ENCODE data around the gene EIF1. TPM values are rescaled to one million over a fixed set of nuclear protein-coding genes. Genes with fewer than 3 reads are reported as not detected.

Gene EIF1
- total and polyA plus RNA-seq, 2 of the 8 experiments (the other 6 are each of a cell fraction or from before 2014, with no cell fraction given): 175 to 539 TPM

DNA sequence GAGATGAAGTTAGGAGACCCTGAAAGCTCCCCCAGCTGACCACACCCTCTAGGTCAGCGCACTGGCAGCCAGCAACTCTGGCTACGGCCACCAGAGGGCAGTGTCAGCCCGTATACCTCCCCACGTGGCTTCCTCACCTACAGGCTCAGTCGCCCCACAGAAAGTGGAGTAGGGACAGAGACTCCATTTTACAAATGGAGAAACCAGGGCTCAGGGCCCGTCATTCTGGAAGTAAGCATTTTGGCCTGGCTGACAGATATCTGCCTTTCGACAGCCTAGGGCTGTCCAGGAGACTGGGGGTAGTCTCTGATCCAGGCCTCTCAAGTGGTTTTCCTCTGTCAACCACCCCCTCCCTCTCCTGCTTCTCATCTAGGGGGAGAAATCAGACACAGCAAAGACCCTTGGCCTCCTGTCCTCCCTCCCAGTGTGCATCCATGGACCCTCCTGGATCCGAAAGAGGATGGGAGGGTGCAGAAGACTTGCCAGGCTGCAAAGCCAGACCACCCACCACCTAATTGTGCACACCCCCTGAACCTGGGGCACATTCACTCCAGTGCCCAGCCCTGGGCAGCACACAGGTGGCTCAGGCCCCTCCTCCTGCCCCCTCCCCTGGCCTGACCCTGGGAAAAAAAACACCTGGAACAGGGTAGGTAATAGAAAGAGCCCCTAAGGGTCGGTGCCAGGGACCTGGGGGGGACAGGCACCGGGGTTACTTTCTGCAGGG, 49.6 kb downstream of the EIF1 start (continued):
- TF ChIP-seq, protein P1, sequence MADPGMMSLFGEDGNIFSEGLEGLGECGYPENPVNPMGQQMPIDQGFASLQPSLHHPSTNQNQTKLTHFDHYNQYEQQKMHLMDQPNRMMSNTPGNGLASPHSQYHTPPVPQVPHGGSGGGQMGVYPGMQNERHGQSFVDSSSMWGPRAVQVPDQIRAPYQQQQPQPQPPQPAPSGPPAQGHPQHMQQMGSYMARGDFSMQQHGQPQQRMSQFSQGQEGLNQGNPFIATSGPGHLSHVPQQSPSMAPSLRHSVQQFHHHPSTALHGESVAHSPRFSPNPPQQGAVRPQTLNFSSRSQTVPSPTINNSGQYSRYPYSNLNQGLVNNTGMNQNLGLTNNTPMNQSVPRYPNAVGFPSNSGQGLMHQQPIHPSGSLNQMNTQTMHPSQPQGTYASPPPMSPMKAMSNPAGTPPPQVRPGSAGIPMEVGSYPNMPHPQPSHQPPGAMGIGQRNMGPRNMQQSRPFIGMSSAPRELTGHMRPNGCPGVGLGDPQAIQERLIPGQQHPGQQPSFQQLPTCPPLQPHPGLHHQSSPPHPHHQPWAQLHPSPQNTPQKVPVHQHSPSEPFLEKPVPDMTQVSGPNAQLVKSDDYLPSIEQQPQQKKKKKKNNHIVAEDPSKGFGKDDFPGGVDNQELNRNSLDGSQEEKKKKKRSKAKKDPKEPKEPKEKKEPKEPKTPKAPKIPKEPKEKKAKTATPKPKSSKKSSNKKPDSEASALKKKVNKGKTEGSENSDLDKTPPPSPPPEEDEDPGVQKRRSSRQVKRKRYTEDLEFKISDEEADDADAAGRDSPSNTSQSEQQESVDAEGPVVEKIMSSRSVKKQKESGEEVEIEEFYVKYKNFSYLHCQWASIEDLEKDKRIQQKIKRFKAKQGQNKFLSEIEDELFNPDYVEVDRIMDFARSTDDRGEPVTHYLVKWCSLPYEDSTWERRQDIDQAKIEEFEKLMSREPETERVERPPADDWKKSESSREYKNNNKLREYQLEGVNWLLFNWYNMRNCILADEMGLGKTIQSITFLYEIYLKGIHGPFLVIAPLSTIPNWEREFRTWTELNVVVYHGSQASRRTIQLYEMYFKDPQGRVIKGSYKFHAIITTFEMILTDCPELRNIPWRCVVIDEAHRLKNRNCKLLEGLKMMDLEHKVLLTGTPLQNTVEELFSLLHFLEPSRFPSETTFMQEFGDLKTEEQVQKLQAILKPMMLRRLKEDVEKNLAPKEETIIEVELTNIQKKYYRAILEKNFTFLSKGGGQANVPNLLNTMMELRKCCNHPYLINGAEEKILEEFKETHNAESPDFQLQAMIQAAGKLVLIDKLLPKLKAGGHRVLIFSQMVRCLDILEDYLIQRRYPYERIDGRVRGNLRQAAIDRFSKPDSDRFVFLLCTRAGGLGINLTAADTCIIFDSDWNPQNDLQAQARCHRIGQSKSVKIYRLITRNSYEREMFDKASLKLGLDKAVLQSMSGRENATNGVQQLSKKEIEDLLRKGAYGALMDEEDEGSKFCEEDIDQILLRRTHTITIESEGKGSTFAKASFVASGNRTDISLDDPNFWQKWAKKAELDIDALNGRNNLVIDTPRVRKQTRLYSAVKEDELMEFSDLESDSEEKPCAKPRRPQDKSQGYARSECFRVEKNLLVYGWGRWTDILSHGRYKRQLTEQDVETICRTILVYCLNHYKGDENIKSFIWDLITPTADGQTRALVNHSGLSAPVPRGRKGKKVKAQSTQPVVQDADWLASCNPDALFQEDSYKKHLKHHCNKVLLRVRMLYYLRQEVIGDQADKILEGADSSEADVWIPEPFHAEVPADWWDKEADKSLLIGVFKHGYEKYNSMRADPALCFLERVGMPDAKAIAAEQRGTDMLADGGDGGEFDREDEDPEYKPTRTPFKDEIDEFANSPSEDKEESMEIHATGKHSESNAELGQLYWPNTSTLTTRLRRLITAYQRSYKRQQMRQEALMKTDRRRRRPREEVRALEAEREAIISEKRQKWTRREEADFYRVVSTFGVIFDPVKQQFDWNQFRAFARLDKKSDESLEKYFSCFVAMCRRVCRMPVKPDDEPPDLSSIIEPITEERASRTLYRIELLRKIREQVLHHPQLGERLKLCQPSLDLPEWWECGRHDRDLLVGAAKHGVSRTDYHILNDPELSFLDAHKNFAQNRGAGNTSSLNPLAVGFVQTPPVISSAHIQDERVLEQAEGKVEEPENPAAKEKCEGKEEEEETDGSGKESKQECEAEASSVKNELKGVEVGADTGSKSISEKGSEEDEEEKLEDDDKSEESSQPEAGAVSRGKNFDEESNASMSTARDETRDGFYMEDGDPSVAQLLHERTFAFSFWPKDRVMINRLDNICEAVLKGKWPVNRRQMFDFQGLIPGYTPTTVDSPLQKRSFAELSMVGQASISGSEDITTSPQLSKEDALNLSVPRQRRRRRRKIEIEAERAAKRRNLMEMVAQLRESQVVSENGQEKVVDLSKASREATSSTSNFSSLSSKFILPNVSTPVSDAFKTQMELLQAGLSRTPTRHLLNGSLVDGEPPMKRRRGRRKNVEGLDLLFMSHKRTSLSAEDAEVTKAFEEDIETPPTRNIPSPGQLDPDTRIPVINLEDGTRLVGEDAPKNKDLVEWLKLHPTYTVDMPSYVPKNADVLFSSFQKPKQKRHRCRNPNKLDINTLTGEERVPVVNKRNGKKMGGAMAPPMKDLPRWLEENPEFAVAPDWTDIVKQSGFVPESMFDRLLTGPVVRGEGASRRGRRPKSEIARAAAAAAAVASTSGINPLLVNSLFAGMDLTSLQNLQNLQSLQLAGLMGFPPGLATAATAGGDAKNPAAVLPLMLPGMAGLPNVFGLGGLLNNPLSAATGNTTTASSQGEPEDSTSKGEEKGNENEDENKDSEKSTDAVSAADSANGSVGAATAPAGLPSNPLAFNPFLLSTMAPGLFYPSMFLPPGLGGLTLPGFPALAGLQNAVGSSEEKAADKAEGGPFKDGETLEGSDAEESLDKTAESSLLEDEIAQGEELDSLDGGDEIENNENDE (IDR thresholded peaks at IDR 0.05; ENCODE audit: insufficient replicate concordance, low read length): no peak
- no peak for TF ChIP-seq BCL11A (IDR thresholded peaks at IDR 0.05; ENCODE audit: low read depth in 2 of 2, low read length in 2 of 2)
- TF ChIP-seq, protein P2, sequence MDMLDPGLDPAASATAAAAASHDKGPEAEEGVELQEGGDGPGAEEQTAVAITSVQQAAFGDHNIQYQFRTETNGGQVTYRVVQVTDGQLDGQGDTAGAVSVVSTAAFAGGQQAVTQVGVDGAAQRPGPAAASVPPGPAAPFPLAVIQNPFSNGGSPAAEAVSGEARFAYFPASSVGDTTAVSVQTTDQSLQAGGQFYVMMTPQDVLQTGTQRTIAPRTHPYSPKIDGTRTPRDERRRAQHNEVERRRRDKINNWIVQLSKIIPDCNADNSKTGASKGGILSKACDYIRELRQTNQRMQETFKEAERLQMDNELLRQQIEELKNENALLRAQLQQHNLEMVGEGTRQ (IDR thresholded peaks at IDR 0.05; ENCODE audit: low read length): peak; percentile 50
- peak; percentile 94 for TF ChIP-seq YY1 (IDR thresholded peaks at IDR 0.05; ENCODE audit: low read depth, low read length)
- TF ChIP-seq BRCA1 (IDR thresholded peaks at IDR 0.05; ENCODE audit: low read depth, low read length): no peak
- no peak for TF ChIP-seq ASH2L (IDR thresholded peaks at IDR 0.05; ENCODE audit: low read length)
- TF ChIP-seq JUND (IDR thresholded peaks at IDR 0.05; ENCODE audit: low read length): no peak
